Testis (tissue), 3 donors: ENCODE results near the gene ALDOB. TPM values are rescaled to one million over a fixed set of nuclear protein-coding genes. Genes with fewer than 3 reads are reported as not detected.
"Not testable (repeated sequence)": the region's sequence is repeated elsewhere in the genome, so short reads cannot be mapped to it uniquely, and the experiment has no call there.

Experiments used
- DNase-seq: peaks from one replicate; pipeline ENCODE4 v3.0.0-alpha.2; 2019
- H3K27ac ChIP-seq, 2 donors: fragments of 200-600 bp; sonication (generic); one replicate each; pipeline ENCODE4 v1.5.1; 2019
- H3K27me3 ChIP-seq: fragments of 200-600 bp; sonication (generic); one replicate; pipeline ENCODE4 v1.5.1; 2019
- H3K36me3 ChIP-seq: fragments of 200-600 bp; sonication (generic); one replicate; pipeline ENCODE4 v1.5.1; 2017; ENCODE audit warnings: low read depth; ENCODE audit errors: missing control alignments
- H3K4me1 ChIP-seq: fragments of 200-600 bp; sonication (generic); one replicate; pipeline ENCODE4 v1.5.1; 2019
- H3K4me3 ChIP-seq, 2 donors: fragments of 200-600 bp; sonication (generic); one replicate each; pipeline ENCODE4 v1.5.1; 2017 to 2019
- H3K9me3 ChIP-seq: fragments of 200-600 bp; sonication (generic); one replicate; pipeline ENCODE4 v1.5.1; 2017
- POLR2A ChIP-seq: fragments of 450-650 bp; IDR thresholded peaks from one replicate; pipeline ENCODE4 v1.6.1; 2017; ENCODE audit warnings: antibody characterized with exemption, mild to moderate bottlenecking, moderate library complexity
- WGBS, 2 donors: methylation state at CpG; one replicate each; pipeline ENCODE4 v1.1.5; 2018; 5-methylcytosine and 5-hydroxymethylcytosine counted together
- intact Hi-C: fragments of 100-400 bp; cut with DNase I; formaldehyde crosslinking; loops from one replicate; pipeline ENCODE4 v1.15.1; 2023; ENCODE audit warnings: low total_unique reads
- polyA plus RNA-seq: library from polyadenylated mRNA; stranded (reverse); fragments of 350-450 nt; fragmentation: Illumina TruSeq; extraction: RNeasy Lipid Tissue Mini Kit (QIAGEN cat#74804); gene quantifications from one replicate; pipeline ENCODE4 v1.2.3, GENCODE V29; 2014; ENCODE audit warnings: low read depth, low replicate concordance; ENCODE audit not compliant: insufficient read depth
- total RNA-seq, 2 donors: library from RNA; depleted of rRNA; stranded (reverse); fragments of >200 nt; gene quantifications; one replicate each; pipeline ENCODE4 v1.2.3, GENCODE V29; 2016
- TF ChIP-seq, protein P1 (sequence below), 3 experiments: fragments of 450-650 bp in 2 of 3; fragments of 200-600 bp in 1 of 3; sonication (generic) in 1 of 3; IDR thresholded peaks; one replicate each; pipeline ENCODE4 v1.5.1; 2016 to 2019; ENCODE audit warnings: antibody characterized with exemption in 3 of 3, mild to moderate bottlenecking in 2 of 3, moderate library complexity in 1 of 3

ALDOB gene
- total and polyA plus RNA-seq, 3 donors from 2014 or later: 0.79 to 1.9 TPM; not detected in 1

DNA sequence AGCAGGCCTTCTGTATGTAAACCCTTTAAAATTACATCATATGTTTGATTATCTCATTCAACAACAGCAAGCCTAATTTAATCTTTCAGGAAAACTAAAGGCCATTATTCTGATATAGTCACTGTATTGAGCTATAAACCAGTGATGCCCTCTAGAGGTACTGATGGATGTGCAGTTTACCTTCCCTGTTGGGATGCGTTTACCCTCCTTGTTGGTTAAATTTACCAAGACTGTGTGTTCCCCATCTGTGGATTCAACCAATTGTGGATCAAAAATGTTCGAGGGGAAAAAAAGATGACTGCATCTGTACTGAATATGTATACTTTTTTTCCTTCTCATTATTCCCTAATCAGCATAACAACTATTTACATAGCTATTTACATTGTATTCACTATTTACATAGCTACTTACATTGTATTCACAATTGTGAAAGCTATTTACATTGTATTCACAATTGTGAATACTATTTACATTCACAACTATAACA, 47.0 kb downstream of the ALDOB start:
- Histone ChIP-seq H3K4me1 (no peaks in the 10 kb centered on the region), H3K4me3 (no peak overlapping the region), H3K9me3 (no peaks in the 10 kb centered on the region), H3K36me3 (no peaks in the 10 kb centered on the region), H3K27ac (no peak overlapping the region), H3K27me3 (no peaks in the 10 kb centered on the region)
- intact Hi-C loops: loop anchor here (10.0 kb wide), 1 partner anchor 76 kb away; no protein-coding TSS in a partner anchor
- WGBS, 2 donors: 70 to 84% methylated on average over 2 of the region's 2 CpGs
- TF ChIP-seq POLR2A: no peak
- TF ChIP-seq, protein P1, sequence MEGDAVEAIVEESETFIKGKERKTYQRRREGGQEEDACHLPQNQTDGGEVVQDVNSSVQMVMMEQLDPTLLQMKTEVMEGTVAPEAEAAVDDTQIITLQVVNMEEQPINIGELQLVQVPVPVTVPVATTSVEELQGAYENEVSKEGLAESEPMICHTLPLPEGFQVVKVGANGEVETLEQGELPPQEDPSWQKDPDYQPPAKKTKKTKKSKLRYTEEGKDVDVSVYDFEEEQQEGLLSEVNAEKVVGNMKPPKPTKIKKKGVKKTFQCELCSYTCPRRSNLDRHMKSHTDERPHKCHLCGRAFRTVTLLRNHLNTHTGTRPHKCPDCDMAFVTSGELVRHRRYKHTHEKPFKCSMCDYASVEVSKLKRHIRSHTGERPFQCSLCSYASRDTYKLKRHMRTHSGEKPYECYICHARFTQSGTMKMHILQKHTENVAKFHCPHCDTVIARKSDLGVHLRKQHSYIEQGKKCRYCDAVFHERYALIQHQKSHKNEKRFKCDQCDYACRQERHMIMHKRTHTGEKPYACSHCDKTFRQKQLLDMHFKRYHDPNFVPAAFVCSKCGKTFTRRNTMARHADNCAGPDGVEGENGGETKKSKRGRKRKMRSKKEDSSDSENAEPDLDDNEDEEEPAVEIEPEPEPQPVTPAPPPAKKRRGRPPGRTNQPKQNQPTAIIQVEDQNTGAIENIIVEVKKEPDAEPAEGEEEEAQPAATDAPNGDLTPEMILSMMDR (IDR thresholded peaks at IDR 0.05): no peak
- DNase-seq: no peak

DNA sequence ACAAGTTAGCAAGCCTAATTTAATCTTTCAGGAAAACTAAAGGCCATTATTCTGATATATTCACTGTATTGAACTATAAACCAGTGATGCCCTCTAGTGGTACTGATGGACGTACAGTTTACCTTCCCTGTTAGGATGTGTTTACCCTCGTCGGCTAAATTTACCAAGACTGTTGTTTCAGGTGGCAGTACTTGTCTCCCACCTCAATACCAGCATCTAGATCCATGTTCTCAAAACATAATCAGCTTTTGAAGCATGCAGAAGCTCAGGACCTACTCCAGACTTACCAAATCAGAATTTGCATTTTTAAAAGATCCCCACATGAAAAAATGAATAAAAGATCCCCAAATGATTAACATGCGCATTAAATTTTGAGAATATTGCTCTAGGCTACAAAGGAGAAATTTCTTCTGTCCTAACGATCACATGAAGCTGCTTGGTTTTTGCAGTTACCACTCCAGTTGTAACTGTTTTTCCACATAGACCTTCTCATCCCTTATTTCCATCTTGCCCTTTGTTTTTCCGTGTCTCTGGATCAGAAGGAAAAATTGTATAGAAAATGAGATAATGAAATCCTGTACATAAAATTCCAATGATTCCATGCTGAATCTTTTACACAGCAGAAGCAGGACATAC, 47.6 kb downstream of the ALDOB start:
- H3K27me3 ChIP-seq: no peaks in the 10 kb centered on the region
- H3K4me3 ChIP-seq: no peak overlapping the region
- 55 to 57% methylated on average over 6 of the region's 6 CpGs for WGBS, 2 donors
- DNase-seq: peak; percentile 30
- no peaks in the 10 kb centered on the region for H3K36me3 ChIP-seq
- intact Hi-C loops: loop anchor here (10.0 kb wide), 1 partner anchor 77 kb away; no protein-coding TSS in a partner anchor
- no peak overlapping the region for H3K27ac ChIP-seq
- TF ChIP-seq, protein P1 (IDR thresholded peaks at IDR 0.05): peak in 2 of 3 experiments; percentile 41 to 43
- TF ChIP-seq POLR2A: no peak
- H3K4me1 ChIP-seq: no peaks in the 10 kb centered on the region
- H3K9me3 ChIP-seq: no peaks in the 10 kb centered on the region

DNA sequence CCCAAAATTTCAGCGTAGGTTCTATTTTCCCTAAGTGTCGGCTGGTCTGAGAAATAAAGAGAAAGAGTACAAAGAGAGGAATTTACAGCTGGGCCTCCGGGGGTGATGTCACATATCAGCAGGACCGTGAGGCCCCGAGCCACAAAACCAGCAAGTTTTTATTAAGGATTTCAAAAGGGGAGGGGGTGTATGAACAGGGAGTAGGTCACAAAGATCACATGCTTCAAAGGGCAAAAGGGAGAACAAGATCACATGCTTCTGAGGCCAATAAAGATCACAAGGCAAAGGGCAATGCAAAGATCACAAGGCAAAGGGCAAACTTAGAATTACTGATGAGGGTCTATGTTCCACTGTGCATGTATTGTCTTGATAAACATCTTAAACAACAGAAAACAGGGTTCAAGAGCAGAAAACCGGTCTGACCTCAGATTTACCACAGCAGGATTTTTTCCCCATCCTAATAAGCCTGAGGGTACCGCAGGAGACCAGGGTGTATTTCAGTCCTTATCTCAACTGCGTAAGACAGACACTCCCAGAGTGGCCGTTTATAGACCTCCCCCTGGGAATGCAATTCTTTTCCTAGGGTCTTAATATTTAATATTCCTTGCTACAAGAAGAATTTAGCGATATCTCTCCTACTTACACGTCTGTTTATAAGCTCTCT, 50.6 kb downstream of the ALDOB start, which contains the start of gene BAAT:
Gene BAAT, minus strand, starts transcription at position 134 of the 664 bp plus-strand sequence. CDS start 13,602 bp downstream, outside the sequence.
- H3K36me3 ChIP-seq, DNase-seq, H3K4me1 ChIP-seq, H3K4me3 ChIP-seq, H3K27me3 ChIP-seq, H3K9me3 ChIP-seq, H3K27ac ChIP-seq: not testable (repeated sequence)
- WGBS, 2 donors: 88 to 90% methylated on average over 11 of the region's 11 CpGs
- intact Hi-C loops: loop anchor here (10.0 kb wide), 1 partner anchor 80 kb away; no protein-coding TSS in a partner anchor

DNA sequence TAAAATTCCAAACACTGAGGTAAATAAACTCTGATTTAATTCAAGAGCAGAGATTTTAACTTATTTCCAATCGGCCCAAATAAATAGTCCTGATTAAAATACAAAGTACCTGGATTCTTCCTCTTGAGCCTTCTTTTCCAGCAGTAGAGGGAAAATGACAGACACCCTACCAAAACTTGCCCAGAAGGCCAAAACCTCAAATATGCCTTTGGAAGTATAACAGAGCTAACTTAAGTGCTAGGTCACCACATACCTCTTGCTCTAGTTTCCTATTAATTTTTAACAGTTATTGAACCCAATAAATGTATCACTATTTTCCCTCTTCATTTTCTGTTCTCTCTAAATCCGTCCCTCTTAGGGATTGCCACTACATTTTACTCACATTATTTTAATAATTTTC, 52.2 kb downstream of the ALDOB start:
- no peak for TF ChIP-seq POLR2A
- TF ChIP-seq, protein P1 (IDR thresholded peaks at IDR 0.05): no peak
- 72 to 78% methylated on average over 2 of the region's 2 CpGs for WGBS, 2 donors

DNA sequence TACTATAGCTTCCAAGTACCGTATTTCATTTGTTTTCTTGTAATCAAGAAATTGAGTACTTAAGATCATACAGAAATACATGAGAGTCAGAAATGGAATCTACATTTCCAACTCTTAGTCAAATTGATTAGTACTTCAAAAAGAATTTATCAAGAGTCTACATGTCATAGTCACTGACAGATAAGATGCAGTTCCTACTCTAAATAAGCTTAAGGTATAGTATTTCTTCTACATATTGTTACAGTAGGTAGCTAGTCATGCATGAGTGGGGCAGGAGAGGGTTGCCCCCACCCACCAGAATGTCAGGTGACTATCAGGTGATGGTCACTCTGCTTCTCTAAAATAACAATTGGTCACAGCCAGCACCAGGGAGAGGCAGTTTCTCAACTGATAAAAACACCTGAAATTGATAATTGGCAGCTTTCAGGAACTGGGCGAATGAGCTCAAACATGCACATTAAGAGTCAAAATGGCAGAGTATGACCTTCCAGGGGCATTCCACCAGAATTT, 53.7 kb downstream of the ALDOB start:
- Histone ChIP-seq H3K9me3 (no peaks in the 10 kb centered on the region), H3K4me3 (no peak overlapping the region), H3K4me1 (peaks cover 5% of the 10 kb centered on the region), H3K36me3 (no peaks in the 10 kb centered on the region), H3K27ac (no peak overlapping the region), H3K27me3 (no peaks in the 10 kb centered on the region)
- 86 to 88% methylated on average over 2 of the region's 2 CpGs for WGBS, 2 donors
- intact Hi-C loops: loop anchor here (10.0 kb wide), 1 partner anchor 83 kb away; no protein-coding TSS in a partner anchor
- DNase-seq: no peak
- TF ChIP-seq POLR2A: no peak
- TF ChIP-seq, protein P1 (IDR thresholded peaks at IDR 0.05): no peak

More for the DNA sequence above, 52.2 kb downstream of the ALDOB start:
- Histone ChIP-seq H3K36me3 (no peaks in the 10 kb centered on the region), H3K4me1 (no peaks in the 10 kb centered on the region), H3K4me3 (no peak overlapping the region), H3K27ac (no peak overlapping the region), H3K9me3 (no peaks in the 10 kb centered on the region), H3K27me3 (no peaks in the 10 kb centered on the region)
- no peak for DNase-seq
- intact Hi-C loops: loop anchor here (10.0 kb wide), 1 partner anchor 81 kb away; no protein-coding TSS in a partner anchor
